Lung microvascular endothelial cell (primary cell): ENCODE measurements around the gene RBM24. TPM values are rescaled to one million over a fixed set of nuclear protein-coding genes. Genes with fewer than 3 reads are reported as not detected.
"Not testable (repeated sequence)": the region's sequence is repeated elsewhere in the genome, so short reads cannot be mapped to it uniquely, and the experiment has no call there.

Experiments used
- DNase-seq, 2 donors: peaks; one replicate each; pipeline versions ENCODE4 v3.0.0 to v3.0.0-alpha.2; 2010; ENCODE audit warnings: low read depth in 2 of 2
- total RNA-seq: library from RNA; depleted of rRNA; stranded (reverse); fragments of >200 nt; gene quantifications from 2 replicates; pipeline ENCODE4 v1.2.1, GENCODE V29; 2014

Gene RBM24
- total RNA-seq, 1 donor from 2014 or later: 0.20 TPM

DNA sequence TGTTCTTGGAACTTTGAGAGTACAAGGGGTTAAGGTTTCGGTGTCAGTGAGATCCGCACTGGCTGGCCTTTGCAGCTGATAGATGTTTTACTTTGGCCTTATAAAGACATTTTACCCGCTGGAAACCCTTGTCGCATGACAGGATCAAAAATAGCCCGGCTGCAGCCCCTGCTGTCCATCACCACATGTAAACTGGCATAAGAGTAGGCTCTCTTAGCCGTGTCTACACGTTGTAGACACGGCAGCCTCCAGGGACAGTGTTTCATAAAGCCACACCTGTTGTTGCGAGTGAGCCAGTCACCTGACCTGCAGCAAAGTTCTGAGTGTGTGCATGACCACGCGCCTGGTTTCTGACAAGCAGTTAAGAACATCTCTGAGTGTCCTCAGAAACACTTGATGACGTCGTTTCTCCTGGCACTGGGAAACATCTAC lies 8.5 kb downstream of the RBM24 start:
- DNase-seq: no peak

DNA sequence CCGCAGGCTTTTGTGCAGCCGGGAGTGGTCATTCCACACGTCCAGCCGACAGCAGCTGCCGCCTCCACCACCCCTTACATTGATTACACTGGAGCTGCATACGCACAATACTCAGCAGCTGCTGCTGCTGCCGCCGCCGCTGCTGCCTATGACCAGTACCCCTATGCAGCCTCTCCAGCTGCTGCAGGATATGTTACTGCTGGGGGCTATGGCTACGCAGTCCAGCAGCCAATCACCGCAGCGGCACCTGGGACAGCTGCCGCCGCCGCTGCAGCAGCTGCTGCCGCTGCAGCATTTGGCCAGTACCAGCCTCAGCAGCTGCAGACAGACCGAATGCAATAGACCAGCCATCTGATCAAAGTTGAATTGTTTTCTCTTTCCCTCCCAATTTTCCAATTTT lies 10.6 kb downstream of the RBM24 start:
- no peak for DNase-seq

DNA sequence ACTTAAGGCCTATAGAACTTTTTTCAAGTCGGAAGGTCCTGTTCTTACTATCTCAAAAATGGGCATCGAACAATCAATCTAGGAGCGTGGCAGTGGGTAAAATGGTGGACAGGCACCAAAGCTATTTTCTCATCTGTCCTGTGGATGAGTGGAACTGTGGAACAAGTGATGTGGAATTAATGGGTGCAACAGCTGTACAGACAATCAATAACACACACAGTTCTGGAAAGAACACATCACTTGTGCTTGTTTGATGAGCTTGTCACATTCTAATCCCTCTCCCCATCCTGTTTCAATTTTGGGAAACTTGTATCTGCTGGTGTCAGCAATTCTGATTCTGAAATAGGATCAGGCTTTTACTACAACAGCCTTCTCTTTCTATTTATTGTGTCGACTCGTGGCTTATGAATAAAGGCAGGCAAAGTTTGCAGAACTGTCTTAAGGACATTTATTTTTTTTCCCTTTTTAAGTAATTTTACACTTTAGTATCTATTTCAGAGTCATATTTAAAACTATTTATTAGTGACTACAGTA lies 11.5 kb downstream of the RBM24 start:
- DNase-seq: no peak

DNA sequence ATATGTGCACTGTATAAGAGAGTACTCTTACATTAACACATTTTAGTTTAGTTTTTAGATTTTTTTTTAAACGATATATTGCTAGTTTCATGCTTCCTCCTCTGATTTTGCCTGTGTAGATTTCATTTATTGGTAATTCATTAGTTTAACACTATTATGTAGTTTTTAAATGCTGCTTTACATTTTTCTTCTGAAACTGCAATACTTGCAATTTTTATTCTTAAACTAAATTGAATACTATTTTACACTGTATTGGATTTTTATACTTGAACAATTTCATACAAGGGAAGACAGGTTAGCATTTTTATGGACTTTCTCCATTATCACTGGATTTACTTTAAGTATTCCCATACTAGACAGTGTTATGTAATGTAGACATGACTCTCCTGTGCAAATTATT lies 12.2 kb downstream of the RBM24 start:
- DNase-seq: no peak

DNA sequence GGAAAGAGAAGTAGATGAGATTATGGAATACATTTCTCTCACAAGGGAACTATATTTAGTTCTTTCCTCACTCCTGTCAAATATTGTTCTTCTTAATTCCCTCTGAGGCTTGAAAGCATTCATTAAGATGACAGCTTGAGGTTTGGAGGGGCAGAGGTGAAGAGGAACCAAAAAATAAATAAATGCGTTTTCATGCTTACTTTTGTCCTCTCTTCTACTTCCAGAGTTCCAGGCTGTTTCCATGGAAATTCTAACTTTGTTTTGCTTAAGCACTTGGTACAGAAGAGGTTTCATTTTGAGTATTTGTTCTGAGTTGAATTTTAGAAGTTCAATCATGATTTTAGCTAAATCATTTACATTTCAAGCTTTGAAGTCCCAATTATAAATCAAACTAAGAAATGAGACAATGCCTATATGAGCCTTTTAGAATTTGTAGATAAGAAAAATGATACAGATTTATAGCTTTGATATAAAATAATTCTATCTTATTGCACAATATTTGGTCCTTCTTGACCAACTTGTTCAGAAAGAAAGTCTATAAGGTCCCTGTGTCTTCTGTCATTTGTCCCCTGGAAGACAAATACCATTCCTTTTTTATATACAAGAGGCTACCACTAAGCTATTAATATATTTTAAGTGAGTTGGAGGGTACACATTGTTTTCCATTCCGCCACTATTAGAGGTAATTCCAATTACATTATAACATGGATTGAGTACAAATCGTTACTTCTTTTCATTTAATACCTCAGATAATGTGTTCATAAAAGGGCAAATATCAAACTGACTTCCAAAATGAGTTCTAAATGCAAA lies 16.3 kb downstream of the RBM24 start:
- DNase-seq: peak in 1 of 2 donors; percentile 18

DNA sequence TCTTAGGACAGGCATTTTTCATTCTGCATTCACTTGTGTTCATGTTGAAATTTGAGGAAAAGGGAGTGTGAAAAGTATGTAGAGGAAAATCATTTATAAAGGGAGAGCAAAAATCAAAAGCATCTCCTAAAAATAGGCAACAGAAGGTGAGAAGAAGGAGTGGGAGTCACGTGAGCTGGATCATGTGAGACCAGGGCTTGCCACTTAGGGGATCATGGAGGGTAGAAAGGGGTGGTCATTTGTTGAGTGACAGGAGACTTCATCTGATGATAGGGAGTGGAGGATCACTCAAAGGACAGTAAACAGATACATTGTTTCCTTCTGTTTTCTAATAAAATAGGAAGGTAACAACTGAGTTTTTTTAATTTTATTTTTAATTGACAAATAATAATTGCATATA lies 17.1 kb downstream of the RBM24 start:
- DNase-seq: no peak

DNA sequence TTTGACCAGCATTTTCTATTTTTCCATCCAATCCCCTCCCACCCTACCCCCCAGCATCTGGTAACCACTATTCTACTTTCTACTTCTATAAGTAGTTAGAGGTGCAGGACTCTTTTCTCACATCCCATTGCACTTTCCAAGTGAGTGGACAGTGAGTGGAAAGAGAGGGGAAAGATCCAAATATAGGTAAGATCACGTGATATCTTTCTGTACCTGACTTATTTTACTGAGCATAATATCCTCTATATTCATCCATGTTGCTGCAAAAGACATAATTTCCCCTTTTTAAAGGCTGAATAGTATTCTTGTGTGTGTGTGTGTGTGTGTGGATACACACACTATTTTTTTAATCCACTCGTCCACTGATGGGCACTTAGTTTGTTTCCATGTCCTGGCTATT lies 18.1 kb downstream of the RBM24 start:
- DNase-seq: no peak

DNA sequence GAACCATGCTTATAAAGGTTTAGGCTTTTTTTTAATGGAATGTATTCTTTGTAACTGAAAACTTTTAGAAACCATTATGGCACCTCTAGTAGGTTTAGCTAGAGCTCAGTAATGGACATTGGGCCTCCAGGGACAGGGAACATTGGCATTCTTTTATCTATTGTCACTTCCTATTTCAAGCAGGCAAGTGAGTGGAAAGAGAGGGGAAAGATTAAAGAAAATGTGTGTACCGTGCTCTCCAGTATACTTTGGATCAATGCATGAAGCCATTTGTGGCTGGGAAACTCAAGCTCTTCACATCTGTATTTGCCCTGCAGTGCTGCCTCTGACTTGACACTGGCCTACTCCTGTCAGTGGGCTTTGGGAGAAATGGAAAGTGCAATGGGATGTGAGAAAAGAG lies 18.6 kb downstream of the RBM24 start:
- DNase-seq: no peak

DNA sequence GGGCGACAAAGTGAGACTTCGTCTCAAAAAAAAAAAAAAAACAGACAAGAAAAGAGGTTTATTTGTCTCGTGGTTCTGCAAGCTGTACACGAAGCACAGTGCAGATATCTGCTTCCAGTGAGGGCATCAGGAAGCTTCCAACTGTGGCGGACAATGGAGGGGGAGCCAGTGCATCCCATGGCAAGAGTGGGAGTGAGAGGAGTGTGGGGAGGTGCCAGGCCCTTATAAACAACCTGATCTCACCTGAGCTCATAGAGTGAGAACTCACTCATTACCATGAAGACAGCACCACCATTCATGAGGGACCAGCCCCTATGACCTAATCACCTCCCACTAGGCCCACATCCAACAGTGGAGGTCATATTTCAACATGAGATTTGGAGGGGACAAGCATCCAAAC lies 19.5 kb downstream of the RBM24 start:
- DNase-seq: no peak

DNA sequence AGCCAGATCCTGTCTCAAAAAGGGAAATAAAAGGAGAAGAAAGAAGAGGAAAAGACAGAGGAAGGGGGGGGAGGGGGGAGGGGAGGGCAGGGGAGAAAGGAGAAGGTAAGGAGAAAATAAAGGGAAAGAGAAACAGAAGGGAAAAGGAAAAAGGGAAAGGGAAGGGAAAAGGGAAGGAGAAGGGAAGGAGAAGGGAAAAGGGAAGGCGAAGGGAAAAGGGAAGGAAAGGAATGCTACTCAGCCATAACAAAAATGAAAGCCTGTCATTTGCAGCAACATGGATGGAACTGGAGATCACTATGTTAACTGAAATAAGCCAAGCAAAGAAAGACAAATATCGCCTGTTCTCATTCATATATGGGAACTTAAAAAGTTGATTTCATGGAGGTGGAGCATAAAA lies 22.3 kb downstream of the RBM24 start:
- DNase-seq: no peak

DNA sequence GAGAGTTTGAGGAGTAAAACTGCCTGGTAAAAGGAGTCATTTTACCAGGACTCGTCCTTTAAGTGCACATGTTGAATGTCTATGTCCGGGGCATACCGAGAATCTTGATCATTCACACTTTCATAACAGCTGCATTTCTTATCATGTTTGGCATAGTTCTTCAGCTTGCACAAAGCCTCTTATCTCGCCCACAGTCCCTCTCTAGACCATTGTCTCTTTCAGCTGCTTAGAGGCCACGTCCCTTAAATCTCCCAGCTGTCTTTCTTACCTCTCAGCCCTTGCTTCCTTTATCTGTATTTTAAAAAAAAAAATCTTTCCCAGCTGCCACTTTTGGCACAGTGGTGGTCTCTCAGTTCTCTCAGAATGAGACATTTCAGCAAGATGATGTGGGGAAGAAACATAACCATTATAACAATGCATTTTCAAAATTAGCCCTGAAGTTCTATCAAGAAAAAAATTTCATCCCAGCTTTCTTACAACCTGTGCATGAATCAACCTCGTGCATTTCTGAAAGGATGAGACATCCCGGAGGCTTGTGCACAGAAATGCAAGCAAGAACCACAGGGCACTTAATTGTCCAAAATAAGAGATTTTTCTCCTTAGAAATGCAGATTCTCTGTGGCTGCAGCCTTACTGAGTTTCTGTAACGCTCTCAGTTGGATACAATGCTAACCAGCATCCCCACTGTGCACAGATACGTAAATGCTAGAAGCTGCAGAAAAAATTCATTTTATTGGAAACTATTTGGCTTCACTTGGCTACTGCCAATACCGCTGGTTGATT lies 24.2 kb downstream of the RBM24 start:
- no peak for DNase-seq

DNA sequence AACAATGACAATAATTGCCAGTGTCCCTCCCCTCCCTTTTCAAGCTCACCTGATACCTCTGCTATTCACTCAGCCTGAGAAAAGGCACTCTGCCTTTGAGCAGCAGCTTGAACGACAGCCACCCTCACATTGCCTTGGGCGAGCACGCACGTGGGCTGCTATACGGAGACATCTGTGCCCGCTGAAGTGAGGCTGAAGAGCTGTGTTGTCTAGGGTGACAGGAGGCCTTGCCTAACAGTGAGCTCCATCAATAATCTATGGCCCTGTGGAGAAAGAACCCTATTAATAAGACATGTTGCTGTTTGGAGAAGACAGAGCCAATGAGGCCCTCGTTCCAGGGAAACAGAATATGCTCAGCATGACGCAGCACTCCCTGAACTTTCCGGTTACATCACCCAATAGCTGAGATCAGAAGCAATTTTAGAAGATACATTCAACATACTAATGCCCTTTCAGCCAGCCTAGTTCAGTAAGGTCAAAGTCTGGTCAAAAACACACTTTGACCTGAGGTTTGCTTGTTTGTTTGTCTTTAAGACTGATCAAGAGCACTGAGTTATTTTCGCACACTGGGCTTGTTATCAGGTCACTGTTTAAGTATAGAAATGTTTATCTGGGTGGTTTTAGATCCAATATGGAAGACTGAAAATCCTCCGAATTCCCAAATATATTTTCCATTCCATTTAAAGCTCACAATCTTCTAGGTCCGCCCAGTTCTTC lies 30.6 kb downstream of the RBM24 start:
- peak in 1 of 2 donors; percentile 10 for DNase-seq

DNA sequence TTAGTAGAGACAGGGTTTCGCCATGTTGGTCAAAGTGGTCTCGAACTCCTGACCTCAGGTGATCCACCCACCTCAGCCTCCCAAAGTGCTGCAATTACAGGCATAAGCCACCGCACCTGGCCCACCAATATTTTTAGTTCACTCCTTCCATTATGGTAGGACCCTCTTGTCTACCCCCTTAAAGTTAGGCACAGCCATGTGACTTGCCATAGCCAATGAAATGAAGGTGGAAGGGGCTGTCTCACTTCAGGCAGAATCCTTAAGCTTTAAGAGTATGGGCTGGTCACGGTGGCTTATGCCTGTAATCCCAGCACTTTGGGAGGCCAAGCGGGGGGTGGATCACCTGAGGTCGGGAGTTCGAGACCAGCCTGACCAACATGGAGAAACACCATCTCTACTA lies 32.1 kb downstream of the RBM24 start:
- DNase-seq: not testable (repeated sequence)

DNA sequence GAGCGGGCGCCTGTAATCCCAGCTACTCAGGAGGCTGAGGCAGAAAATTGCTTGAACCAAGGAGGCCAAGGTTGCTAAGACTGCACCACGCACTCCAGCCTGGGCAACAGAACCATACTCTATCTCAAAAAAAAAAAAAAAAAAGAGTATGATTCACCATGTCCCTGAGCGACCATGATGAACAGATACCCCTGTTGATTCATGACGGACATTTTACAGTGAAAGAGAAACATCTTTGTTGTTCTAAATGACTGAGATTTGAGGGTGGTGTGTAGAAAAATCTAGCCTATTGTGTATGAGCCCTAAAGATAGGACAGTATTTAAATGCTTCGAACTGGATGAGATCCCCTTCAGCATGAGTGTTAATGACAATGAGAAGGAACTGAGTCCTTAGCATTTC lies 32.8 kb downstream of the RBM24 start:
- no peak for DNase-seq

DNA sequence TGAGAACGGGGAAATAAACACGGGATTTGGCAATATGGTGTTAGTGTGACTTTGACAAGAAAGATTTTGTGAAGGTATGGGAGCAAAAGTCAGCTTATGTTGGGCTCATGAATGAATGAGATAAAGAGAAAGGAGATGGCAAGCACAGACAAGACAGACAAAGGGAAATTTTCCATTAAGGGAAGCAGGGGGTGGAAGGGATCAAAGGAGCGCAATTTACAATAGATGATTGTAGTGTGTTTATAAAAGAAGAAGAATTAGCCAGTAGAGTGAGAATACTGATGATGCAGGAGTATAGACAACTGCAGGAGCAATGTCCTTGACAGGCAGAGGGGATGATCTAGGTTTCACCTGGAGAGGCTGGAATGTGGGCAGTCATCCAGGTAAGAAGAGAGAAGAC lies 34.1 kb downstream of the RBM24 start:
- DNase-seq: no peak

DNA sequence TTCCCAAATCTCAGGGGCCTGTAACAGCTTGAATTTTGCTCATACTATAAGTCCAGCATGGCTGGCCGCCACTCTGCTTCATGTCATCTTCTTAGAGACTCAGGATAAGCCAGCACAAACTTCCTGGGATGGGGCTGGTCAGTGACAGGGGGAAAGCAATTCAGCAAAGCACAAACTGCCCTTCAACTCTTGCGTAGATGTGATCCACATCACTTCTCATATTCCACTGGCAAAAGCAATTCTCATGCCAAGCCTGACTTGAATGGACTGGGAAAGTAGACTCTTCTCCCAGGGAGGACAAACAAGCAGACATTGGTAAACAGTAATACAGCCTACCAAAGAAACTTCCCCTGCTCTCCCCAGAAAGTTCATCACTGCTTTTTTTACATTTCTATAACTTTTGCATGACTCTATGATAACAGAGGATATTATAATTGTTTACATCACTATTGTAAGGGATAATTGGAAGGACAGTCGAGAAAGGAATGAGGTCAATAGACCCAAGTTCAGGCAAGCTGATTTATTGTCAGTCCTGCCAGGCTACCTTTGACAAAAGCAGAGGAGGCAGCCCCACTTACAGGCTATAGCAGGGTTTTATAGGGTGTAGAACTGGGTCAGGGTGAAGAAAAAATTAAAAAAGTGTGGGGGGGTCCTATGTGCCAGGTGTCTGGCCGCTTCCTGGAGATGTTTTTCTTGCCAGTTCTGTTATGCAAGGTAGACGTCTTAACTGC lies 37.4 kb downstream of the RBM24 start:
- no peak for DNase-seq

DNA sequence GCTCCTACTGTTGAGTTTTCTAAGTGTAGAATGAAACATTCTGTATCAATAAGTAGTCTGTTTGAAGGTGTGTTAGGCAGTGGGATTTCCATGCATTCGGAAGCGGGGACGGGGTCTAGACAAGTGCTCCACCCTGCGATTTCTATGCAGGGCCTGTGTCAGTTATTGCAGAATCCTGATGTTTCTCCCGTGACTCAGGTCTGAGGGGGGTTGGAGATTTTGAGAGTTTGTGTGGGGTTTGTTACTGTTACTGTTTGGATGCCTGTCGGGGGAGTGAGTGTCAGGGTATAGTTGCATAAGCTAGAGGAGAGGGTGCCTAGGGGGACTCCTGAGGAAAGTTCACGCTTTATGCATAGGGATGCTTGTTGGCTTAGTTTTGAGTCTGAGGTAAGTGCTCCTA lies 39.1 kb downstream of the RBM24 start:
- not testable (repeated sequence) for DNase-seq

DNA sequence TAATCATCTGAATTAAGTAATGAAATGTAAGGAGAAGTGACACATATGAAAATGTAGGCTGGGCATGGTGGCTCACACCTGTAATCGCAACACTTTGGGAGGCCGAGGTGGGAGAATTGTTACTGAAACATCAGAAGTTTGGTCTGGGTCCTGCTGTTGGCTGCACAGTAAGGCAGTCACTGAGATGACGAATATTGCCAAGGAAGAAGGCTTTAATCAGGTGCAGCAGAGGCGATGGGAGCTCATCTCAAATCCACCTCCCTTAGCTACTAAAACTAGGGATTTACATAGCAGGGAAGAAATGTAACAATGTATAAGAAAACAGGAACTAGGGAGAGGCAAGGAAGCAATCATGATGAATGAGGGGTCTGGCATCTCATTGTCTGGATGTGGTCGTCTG lies 50.1 kb downstream of the RBM24 start:
- no peak for DNase-seq

DNA sequence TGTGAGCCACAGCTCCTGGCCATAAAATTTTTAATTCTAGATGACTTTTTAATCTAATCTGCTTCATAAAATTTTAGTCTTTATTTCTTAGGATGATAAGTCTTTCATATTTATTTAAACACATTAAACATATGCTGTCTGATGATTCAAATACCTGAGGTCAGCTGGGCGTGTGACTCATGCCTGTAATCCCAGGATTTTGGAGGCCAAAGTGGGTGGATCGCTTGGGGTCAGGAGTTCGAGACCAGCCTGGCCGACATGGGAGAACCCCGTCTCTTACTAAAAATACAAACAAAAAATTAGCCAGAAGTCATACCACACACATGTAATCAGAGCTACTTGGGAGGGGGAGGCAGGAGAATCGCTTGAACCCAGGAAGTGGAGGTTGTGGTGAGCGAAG lies 53.1 kb downstream of the RBM24 start:
- no peak for DNase-seq

DNA sequence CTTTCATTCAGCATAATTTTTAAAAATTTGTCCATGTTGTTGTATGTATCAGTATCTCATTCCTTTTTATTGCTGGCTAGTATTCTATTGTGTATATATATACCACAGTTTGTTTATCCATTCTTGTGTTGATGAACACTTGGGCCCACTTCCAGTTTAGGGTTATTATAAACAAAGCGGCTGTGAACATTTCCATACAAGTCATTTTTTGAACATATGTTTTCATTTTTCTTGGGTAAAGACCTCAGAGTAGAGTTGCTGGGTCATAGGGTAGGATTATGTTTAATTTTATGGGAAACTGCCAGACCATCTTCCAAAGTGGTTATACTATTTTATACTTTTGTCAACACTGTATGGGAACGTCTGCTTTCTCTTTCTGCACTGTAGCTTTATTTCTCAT lies 55.3 kb downstream of the RBM24 start:
- no peak for DNase-seq

DNA sequence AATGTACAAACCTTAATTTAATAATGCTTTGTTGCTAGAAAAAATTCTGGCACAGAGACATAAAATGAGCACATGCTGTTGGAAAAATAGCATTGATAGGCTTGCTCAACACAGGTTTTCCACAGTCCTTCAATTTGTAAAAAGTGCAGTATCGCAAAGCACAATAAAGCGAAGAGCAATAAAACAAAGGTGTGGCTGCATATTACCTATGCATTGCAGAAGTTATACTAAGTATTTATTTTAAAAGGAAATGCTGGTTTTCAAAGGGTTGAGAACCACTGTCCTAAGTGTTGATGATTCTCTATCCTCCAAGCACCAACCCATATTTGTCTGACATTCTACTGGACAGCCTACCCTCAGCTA lies 58.1 kb downstream of the RBM24 start:
- DNase-seq: no peak
